Psoas muscle (tissue), 8 donors: Measurements from ENCODE around the gene PTEN. TPM values are rescaled to one million over a fixed set of nuclear protein-coding genes. Genes with fewer than 3 reads are reported as not detected.

Source experiments
- ATAC-seq, 4 donors: fragments of 200-7000 bp; cut with Tn5 transposase; one replicate each; pipeline ENCODE4 v1.9.1; 2020; ENCODE audit warnings: moderate library complexity in 3 of 4, mild to moderate bottlenecking in 2 of 4
- DNase-seq, 2 donors: peaks; one replicate each; pipeline ENCODE4 v3.0.0-alpha.2; 2020
- H3K27ac ChIP-seq: fragments of 200-600 bp; one replicate; pipeline ENCODE4 v1.8.0; 2022
- H3K27me3 ChIP-seq, 3 donors: fragments of 200-600 bp in 1 of 3; one replicate each; pipeline versions ENCODE4 v1.6.1 to v1.8.0; 2013 to 2022; ENCODE audit warnings: low read length in 2 of 3, mild to moderate bottlenecking in 2 of 3, moderate library complexity in 1 of 3; ENCODE audit not compliant: insufficient read depth in 3 of 3
- H3K36me3 ChIP-seq, 2 donors: fragments of 200-600 bp in 1 of 2; one replicate each; pipeline versions ENCODE4 v1.6.1 to v1.8.0; 2013 to 2022; ENCODE audit warnings: low read depth in 1 of 2, mild to moderate bottlenecking in 1 of 2, moderate library complexity in 1 of 2; ENCODE audit not compliant: insufficient read depth in 1 of 2
- H3K4me1 ChIP-seq: fragments of 200-600 bp; one replicate; pipeline ENCODE4 v1.8.0; 2022
- H3K4me3 ChIP-seq: fragments of 200-600 bp; one replicate; pipeline ENCODE4 v1.8.0; 2022; ENCODE audit warnings: mild to moderate bottlenecking
- H3K9me3 ChIP-seq: fragments of 200-600 bp; one replicate; pipeline ENCODE4 v1.8.0; 2022
- CTCF ChIP-seq: fragments of 200-600 bp; IDR thresholded peaks from one replicate; pipeline ENCODE4 v1.8.0; 2022; ENCODE audit warnings: antibody characterized with exemption
- WGBS, 3 donors: extraction: QIAGEN DNeasy Blood & Tissue Kit; methylation state at CpG; one replicate each; pipeline versions ENCODE4 v1.1.6 to v1.1.7; 2013; 5-methylcytosine and 5-hydroxymethylcytosine counted together
- intact Hi-C, 2 donors: fragments of 100-400 bp; cut with DNase I; formaldehyde crosslinking; loops; one replicate each; pipeline versions ENCODE4 v1.11.0 to v1.14.2; 2022
- polyA plus RNA-seq, 3 donors: library from polyadenylated mRNA; stranded (reverse); fragments of 200-250 nt; gene quantifications; one replicate each; pipeline ENCODE4 v1.2.3, GENCODE V29; 2013
- total RNA-seq, 4 donors: library from RNA; stranded (reverse); fragmentation: NEBNext Ultra II Directional in 2 of 4; extraction: Animal tissue kit (Norgen Biotek cat#: 25700) in 2 of 4; gene quantifications; one replicate each; pipeline versions ENCODE4 v1.2.1 to v1.2.4, GENCODE V29; 2021 to 2023
- donor health status: healthy with polysubstance abuse.
- donor health status: DM: no; HTN: no; CAD: no; lungs with moderate emphysema.
- donor health status: Bipolar disorder and iron deficiency.
- donor health status: healthy.
- donor health status: DM: yes; HTN: yes; CAD: no.
- donor health status: DM: no; HTN: no; CAD: no.
- donor health status: DM: no; HTN: no; CAD: no.
- donor health status: DM: yes; HTN: yes; CAD: no.

Gene PTEN
- total and polyA plus RNA-seq, 7 donors, result 13.7 to 51.9 (median 29.8) TPM

GRCh38 chr10:87991946-87992345 lies 128.5 kb downstream of the PTEN start:
- H3K9me3 ChIP-seq, result no peaks in the 10 kb centered on the region
- H3K27me3 ChIP-seq, result no peaks in the 10 kb centered on the region
- DNase-seq, result no peak
- intact Hi-C loops, result no loop called here
- no peak for TF ChIP-seq CTCF
- 71 to 77% (median 76%) methylated on average over 5 of the region's 5 CpGs for WGBS, 3 donors
- ATAC-seq, result no peak
- H3K27ac ChIP-seq, result no peak overlapping the region
- H3K36me3 ChIP-seq, result no peaks in the 10 kb centered on the region
- H3K4me1 ChIP-seq, result no peaks in the 10 kb centered on the region
- H3K4me3 ChIP-seq, result no peak overlapping the region

- ATAC-seq, result no peak
- no peak for TF ChIP-seq CTCF
- no peak overlapping the region for H3K27ac ChIP-seq
- no peaks in the 10 kb centered on the region for H3K9me3 ChIP-seq
- no peaks in the 10 kb centered on the region for H3K27me3 ChIP-seq
- H3K36me3 ChIP-seq, result no peaks in the 10 kb centered on the region
- no peaks in the 10 kb centered on the region for H3K4me1 ChIP-seq
- intact Hi-C loops, result no loop called here
- DNase-seq, result no peak
- WGBS, 3 donors, result 55 to 76% (median 64%) methylated on average over 1 of the region's 1 CpG
- H3K4me3 ChIP-seq, result no peak overlapping the region
Observed at GRCh38 chr10:88004451-88004850, 141.0 kb downstream of the PTEN start.

GRCh38 chr10:88006261-88006660 lies 142.8 kb downstream of the PTEN start:
- Histone ChIP-seq H3K27me3 (no peaks in the 10 kb centered on the region), H3K4me1 (no peaks in the 10 kb centered on the region), H3K36me3 (no peaks in the 10 kb centered on the region), H3K9me3 (no peaks in the 10 kb centered on the region), H3K4me3 (no peak overlapping the region), H3K27ac (no peak overlapping the region)
- no peak for TF ChIP-seq CTCF
- intact Hi-C loops, result no loop called here
- WGBS, 3 donors, result 86 to 87% (median 87%) methylated on average over 6 of the region's 6 CpGs
- DNase-seq (no peak), ATAC-seq (no peak)

GRCh38 chr10:88008866-88009470 lies 145.5 kb downstream of the PTEN start:
- H3K36me3 ChIP-seq, result no peaks in the 10 kb centered on the region
- TF ChIP-seq CTCF, result no peak
- H3K4me3 ChIP-seq, result no peak overlapping the region
- no peaks in the 10 kb centered on the region for H3K27me3 ChIP-seq
- intact Hi-C loops, result no loop called here
- DNase-seq, result no peak
- no peak for ATAC-seq
- peaks cover 4% of the 10 kb centered on the region for H3K4me1 ChIP-seq
- no peaks in the 10 kb centered on the region for H3K9me3 ChIP-seq
- no peak overlapping the region for H3K27ac ChIP-seq
- 50 to 81% (median 75%) methylated on average over 1 of the region's 1 CpG for WGBS, 3 donors

- peaks cover 4% of the 10 kb centered on the region for H3K4me1 ChIP-seq
- no peak overlapping the region for H3K4me3 ChIP-seq
- TF ChIP-seq CTCF, result no peak
- DNase-seq (no peak), ATAC-seq (peak; percentile 33 to 86 (median 76))
- no peaks in the 10 kb centered on the region for H3K36me3 ChIP-seq
- H3K27me3 ChIP-seq, result no peaks in the 10 kb centered on the region
- intact Hi-C loops, result no loop called here
- WGBS, 3 donors, result 29 to 41% (median 31%) methylated on average over 4 of the region's 4 CpGs
- H3K9me3 ChIP-seq, result no peaks in the 10 kb centered on the region
- H3K27ac ChIP-seq, result peak overlapping the region; percentile 38
Observed at GRCh38 chr10:88012641-88013040, 149.2 kb downstream of the PTEN start.
